ENCODE data around the gene SNX9. TPM values are rescaled to one million over a fixed set of nuclear protein-coding genes. Genes with fewer than 3 reads are reported as not detected.

Gene SNX9
- total and polyA plus RNA-seq, 10 of the 15 experiments (the other 5 are each of a cell fraction or from before 2014, with no cell fraction given): 0.03 to 2.0 (median 0.37) TPM

GRCh38 chr6:157974341-157974894, 151.4 kb downstream of the SNX9 start:
- intact Hi-C loops (cut with micrococcal nuclease; ENCODE audit: unreplicated experiment): no loop called here
- no TSS peak for BruUV-seq (replicated peaks)
- H3K27ac ChIP-seq (ENCODE audit: control insufficient read depth, insufficient read depth): no peak overlapping the region
- H3K4me3 ChIP-seq: no peak overlapping the region
- in situ Hi-C loops (cut with MboI): no loop called here
- H4K20me1 ChIP-seq (ENCODE audit: control insufficient read depth, insufficient read depth): no peaks in the 10 kb centered on the region
- RAD21 ChIA-PET (ENCODE audit: unreplicated experiment): no interaction called here
- no peaks in the 10 kb centered on the region for H3K9me3 ChIP-seq (replicated peaks; ENCODE audit: control insufficient read depth, insufficient read depth, low read length)
- H3K9ac ChIP-seq (ENCODE audit: control insufficient read depth, insufficient read depth, low read length): no peak overlapping the region
- TF ChIP-seq ZBTB4 (CRISPR knock-in tag; IDR thresholded peaks at IDR 0.05): no peak
- TF ChIP-seq ZNF217 (IDR thresholded peaks at IDR 0.05): no peak
- no peak for TF ChIP-seq BMI1 (IDR thresholded peaks at IDR 0.05; ENCODE audit: borderline replicate concordance)
- no peak for TF ChIP-seq TARDBP (IDR thresholded peaks at IDR 0.05; ENCODE audit: borderline replicate concordance)
- TF ChIP-seq PML (IDR thresholded peaks at IDR 0.05; ENCODE audit: low read length): no peak
- no peak for TF ChIP-seq E4F1 (IDR thresholded peaks at IDR 0.05; ENCODE audit: borderline replicate concordance, partially characterized antibody)
- no peak for TF ChIP-seq ELK1 (IDR thresholded peaks at IDR 0.05; ENCODE audit: low read depth, low read length)
- TF ChIP-seq HDAC2 (IDR thresholded peaks at IDR 0.05): no peak
- no peak for TF ChIP-seq ZNF622 (IDR thresholded peaks at IDR 0.05)
- no peak for TF ChIP-seq JUNB (IDR thresholded peaks at IDR 0.05)
- TF ChIP-seq NBN (IDR thresholded peaks at IDR 0.05): no peak
- no peak for TF ChIP-seq E2F4 (IDR thresholded peaks at IDR 0.05; ENCODE audit: low read depth, low read length)
- POLR2A ChIA-PET: no interaction called here
- H3K27me3 ChIP-seq (replicated peaks in 1 of 2; ENCODE audit: control insufficient read depth in 2 of 2, insufficient read depth in 2 of 2, low read length in 1 of 2): peaks cover 0 to 3% of the 10 kb centered on the region in 2 experiments; a peak in 3 of 4 replicates
- FAIRE-seq: no peak
- ATAC-seq: no peak
- no peaks in the 10 kb centered on the region for H3K4me1 ChIP-seq (ENCODE audit: control insufficient read depth, insufficient read depth, low read length)
- no peak overlapping the region for H3K4me2 ChIP-seq (ENCODE audit: control insufficient read depth, insufficient read depth)
- no peaks in the 10 kb centered on the region for H3K79me2 ChIP-seq (ENCODE audit: control insufficient read depth, insufficient read depth, low read length)
- CTCF ChIA-PET: no interaction called here
- SMC1A ChIA-PET (ENCODE audit: uncharacterized antibody, unreplicated experiment): no interaction called here
- no peaks in the 10 kb centered on the region for H3K36me3 ChIP-seq (ENCODE audit: control insufficient read depth in 2 of 2, insufficient read depth in 2 of 2, low read length in 1 of 2)
- H2AFZ ChIP-seq (ENCODE audit: control insufficient read depth, low read depth, low read length): no peak overlapping the region
- DNase-seq (ENCODE audit: low read depth, low spot score): no peak
- WGBS (ENCODE audit: insufficient coverage, insufficient replicate concordance, low lambda C conversion rate, missing lambda C conversion rate): 27% methylated on average over 8 of the region's 9 CpGs
